T follicular helper cell (primary cell): ENCODE data around the gene ACTN2.

Experiments used
- DNase-seq: peaks from one replicate; pipeline ENCODE4 v3.0.0-alpha.2; 2020; ENCODE audit warnings: low read depth

Gene ACTN2

GRCh38 chr1:236742421-236743160 lies 56.3 kb downstream of the ACTN2 start:
- no peak for DNase-seq

DNA sequence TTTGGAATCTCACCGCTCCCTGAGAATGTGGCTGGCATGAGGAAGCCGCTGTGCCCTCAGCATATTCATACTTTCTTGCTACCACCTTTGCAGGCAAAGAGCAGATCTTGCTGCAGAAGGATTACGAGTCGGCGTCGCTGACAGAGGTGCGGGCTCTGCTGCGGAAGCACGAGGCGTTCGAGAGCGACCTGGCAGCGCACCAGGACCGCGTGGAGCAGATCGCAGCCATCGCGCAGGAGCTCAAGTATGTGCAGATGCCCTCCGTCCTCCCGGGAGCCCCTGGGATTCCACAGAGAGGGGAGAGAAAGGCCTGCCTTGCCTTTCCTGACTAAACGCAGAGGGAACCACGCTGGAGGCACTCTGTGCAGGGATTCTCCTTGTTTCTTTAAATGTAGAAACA lies 58.2 kb downstream of the ACTN2 start:
- no peak for DNase-seq

- DNase-seq: no peak
Observed at GRCh38 chr1:236746785-236747184, 60.5 kb downstream of the ACTN2 start.

DNA sequence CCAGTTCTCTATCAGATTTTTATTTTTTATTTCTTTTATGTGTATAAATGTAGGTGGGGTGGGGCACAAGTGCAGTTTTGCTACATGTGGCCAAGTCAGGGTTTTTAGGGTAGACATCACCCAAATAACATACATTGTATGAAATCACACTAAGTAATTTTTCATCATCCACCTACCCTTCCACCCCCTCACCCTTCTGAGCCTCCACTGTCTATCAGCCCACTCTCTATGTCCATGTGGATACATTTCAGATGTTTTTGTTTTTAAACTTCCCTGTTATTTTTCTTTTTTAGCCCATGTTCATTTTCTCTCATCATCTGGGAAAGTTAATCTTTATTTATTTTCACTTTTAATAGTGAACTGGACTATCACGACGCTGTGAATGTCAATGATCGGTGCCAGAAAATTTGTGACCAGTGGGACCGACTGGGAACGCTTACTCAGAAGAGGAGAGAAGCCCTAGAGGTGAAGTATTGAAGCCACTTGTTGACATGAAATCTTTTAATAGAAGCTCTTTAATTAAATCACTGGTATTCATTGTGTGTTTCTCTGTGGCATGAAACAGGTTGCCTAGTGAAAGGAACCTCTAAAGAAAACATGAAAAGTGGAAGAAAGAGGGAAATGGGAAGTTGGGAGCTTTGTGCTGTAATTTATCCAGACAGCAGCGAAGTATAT lies 61.1 kb downstream of the ACTN2 start:
- no peak for DNase-seq

- DNase-seq: no peak
Observed at GRCh38 chr1:236748268-236748870, 62.1 kb downstream of the ACTN2 start.

- no peak for DNase-seq
Observed at GRCh38 chr1:236750928-236751327, 64.6 kb downstream of the ACTN2 start.

GRCh38 chr1:236751385-236751784 lies 65.1 kb downstream of the ACTN2 start:
- no peak for DNase-seq

DNA sequence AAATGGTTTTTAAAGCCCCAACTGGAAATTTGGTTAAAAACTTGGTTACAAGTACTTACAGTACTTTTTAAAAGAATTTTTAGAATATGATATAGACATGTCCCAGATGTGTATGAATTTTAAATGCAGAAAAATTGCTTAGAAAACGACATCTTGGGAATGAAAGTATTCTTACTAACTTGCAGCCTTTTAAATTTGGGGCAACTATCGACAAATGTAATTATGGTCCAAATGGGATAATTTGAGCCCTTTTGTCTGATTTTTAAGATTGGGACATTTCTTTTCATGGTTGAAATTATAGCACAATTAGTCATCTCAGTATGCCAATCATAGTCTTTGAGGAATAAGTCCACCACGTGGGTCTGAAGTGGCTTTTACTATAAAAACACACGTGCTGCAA lies 65.6 kb downstream of the ACTN2 start:
- no peak for DNase-seq

- no peak for DNase-seq
Observed at GRCh38 chr1:236753516-236753915, 67.2 kb downstream of the ACTN2 start.

DNA sequence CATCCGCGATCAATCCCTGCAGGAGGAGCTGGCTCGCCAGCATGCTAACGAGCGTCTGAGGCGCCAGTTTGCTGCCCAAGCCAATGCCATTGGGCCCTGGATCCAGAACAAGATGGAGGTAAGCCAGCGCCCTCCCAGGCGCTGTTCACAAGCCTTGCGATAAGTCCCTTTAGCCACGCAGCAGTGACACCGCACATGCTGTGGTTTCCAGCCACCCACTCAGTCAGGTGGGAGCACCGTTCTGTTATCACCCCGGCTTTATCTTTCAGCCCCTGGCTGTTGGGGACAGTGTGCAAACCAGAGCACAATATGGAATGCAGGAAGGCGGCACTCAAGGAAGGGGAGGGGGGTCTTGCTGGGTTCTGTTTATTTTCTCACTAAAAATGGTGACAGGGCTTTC lies 67.7 kb downstream of the ACTN2 start:
- no peak for DNase-seq

- no peak for DNase-seq
Observed at GRCh38 chr1:236754525-236755210, 68.4 kb downstream of the ACTN2 start.

- no peak for DNase-seq
Observed at GRCh38 chr1:236757640-236758039, 71.3 kb downstream of the ACTN2 start.

GRCh38 chr1:236759252-236759859 lies 73.1 kb downstream of the ACTN2 start:
- DNase-seq: no peak

DNA sequence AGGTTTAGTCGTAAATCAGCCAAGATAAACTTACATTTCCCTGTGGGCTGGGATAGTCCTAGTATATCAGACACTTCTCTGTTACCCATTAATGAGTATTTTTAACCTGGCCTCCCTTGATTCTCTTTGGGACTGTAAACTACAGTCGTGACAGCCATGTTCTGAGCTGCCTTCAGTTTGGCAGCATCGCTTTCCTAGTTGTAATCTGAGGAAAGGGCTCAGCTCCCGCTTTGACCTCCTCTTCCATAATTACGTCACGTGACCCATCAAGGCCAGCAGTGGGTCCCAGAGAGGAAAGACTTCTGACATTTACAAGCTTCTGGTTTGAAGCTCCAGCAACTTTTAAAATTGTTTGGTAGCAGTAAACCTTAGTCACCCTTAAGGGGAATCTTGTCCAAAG lies 74.2 kb downstream of the ACTN2 start:
- DNase-seq: no peak

DNA sequence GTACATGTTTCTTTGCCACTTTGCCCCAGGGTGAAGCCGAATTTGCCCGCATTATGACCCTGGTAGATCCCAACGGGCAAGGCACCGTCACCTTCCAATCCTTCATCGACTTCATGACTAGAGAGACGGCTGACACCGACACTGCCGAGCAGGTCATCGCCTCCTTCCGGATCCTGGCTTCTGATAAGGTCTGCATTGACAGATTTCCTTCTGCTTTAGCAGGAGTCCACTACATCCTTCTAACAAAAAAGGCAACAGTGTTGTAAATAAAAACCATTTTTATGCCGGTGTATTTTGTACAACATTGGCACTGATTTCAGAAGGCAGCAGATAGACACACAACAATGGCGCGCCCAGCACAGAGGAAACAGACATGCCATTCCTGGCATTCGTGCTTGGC lies 74.7 kb downstream of the ACTN2 start:
- no peak for DNase-seq

DNA sequence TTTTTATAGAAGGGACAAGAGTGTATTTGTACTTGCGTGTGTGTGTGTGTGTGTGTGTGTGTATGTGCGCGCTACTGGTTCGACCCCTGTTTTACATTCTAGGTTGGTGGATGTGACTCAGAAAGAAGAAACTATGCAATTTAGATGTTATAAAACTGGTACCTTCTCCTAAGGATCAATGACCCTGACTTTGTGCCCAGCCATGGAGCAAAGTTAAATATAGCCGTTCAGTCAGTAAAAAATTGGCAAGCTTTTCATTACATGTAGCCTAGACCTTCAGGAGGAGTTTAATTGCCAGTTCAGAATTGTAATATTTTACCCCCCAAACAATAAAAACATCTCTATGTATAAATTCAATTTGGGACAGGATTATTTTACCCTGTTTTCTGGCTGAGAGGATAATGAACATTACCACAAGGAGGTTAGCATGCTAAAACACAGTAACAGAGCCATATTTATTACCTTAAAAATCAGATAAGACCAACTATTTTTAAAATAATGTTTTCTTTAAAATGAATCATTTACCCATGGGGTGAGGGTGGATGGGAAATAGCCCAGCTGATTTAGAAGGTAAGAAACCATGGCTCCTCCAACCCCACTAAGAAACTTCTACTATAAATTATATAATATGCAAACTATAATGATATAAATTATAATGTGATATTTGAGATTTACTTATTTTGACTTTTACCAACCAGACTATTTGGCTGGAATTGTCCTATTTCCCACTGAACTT lies 75.3 kb downstream of the ACTN2 start:
- no peak for DNase-seq

- no peak for DNase-seq
Observed at GRCh38 chr1:236762410-236762809, 76.1 kb downstream of the ACTN2 start.

DNA sequence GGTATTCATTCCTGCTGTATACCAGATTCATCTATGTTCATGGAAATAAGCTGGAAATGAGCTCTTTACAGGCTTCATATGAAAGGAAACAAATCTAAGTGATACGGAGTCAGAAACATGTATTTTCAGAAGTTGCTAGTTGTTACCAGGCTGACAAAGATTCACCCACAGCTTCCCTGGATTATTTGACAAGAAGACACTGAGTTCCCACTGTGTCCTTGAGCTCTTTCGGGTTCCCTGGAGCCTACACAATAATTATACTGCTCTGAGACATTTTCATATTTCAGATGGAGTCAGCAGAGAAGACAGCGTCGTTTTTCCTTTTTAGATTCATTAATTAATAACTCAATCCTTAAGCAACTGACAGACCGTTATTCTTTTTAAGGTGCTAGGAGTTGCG lies 79.5 kb downstream of the ACTN2 start:
- DNase-seq: no peak

GRCh38 chr1:236766506-236766905 lies 80.2 kb downstream of the ACTN2 start:
- DNase-seq: no peak

DNA sequence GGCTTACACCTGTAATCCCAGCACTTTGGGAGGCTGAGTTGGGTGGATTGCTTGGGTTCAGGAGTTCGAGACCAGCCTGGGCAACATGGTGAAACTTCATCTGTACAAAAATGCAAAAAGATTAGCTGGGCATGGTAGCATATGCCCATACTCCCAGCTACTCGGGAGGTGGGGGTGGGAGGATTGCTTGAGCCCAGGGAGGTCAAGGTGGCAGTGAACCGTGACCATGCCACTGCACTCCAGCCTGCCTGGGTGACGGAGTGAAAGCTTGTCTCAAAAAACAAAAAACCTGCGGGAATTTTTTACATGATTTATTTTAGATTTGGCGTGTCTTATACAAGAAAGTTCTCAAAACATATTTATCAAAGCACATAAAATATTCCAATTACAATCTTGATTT lies 81.0 kb downstream of the ACTN2 start:
- DNase-seq: no peak

DNA sequence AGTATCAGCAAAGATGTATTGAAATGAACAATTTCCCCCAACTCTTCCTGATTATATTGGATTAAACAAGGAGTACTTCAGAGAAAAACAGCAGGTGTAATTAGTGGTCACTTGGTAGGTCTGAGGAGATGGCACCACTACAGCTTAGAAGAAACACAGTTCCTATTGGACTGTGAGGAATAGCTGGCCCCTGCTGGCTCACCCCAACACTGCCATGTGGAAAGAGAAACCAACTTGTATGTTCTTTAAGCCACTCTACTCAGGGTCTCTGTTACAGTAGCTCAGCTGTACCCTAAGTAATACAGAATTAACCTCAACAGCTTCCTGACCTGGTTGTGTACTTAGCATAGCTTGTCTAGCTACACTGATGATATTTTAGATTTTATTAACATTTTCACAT lies 82.3 kb downstream of the ACTN2 start:
- no peak for DNase-seq

DNA sequence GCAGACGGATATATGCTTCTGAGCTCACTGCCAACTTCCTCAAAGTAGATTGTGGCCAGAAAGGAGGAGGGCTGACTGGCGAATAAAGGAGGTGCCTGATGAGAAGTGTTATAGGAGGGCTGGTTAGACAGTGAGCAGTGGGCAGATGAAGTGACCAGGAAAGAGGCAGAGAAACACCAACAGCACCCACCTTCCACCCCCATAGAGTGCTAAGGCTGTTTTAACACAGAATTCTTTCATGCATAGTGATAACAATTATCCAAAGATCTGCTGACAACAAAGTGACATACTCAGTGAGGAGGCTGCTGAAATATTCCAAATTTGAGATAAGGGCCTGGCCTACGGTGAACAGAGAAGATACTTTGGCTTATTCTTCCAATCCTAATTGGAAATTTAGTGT lies 87.6 kb downstream of the ACTN2 start:
- DNase-seq: no peak
